Transverse colon (tissue), 4 donors: ENCODE data around the gene CDH13. TPM values are rescaled to one million over a fixed set of nuclear protein-coding genes. Genes with fewer than 3 reads are reported as not detected.

Source experiments
- DNase-seq: peaks from one replicate; pipeline ENCODE4 v3.0.0-alpha.2; 2019
- H3K27ac ChIP-seq, 4 donors: fragments of 200-600 bp; sonication (generic); 2 replicates each; pipeline ENCODE4 v1.5.1; 2016 to 2018; ENCODE audit warnings: inconsistent platforms in 4 of 4
- H3K27me3 ChIP-seq: fragments of 200-600 bp; sonication (generic); 2 replicates; pipeline ENCODE4 v1.5.1; 2017; ENCODE audit warnings: inconsistent platforms
- H3K36me3 ChIP-seq, 4 donors: fragments of 200-600 bp; sonication (generic); 2 replicates each; pipeline ENCODE4 v1.5.1; 2017 to 2019; ENCODE audit warnings: inconsistent platforms in 4 of 4
- H3K4me1 ChIP-seq, 4 donors: fragments of 200-600 bp; sonication (generic); 2 replicates each; pipeline ENCODE4 v1.5.1; 2017 to 2020; ENCODE audit warnings: inconsistent platforms in 4 of 4
- H3K4me3 ChIP-seq, 4 donors: fragments of 200-600 bp; sonication (generic); 1 replicate in 1 of 4; 2 replicates in 3 of 4; pipeline versions ENCODE4 v1.5.1 to v1.6.1; 2017 to 2019; ENCODE audit warnings: inconsistent platforms in 4 of 4
- H3K9me3 ChIP-seq, 2 donors: fragments of 200-600 bp; sonication (generic); 2 replicates each; pipeline ENCODE4 v1.5.1; 2017 to 2019; ENCODE audit warnings: inconsistent platforms in 2 of 2
- CTCF ChIP-seq, 5 experiments: fragments of 200-600 bp in 3 of 5; fragments of 450-650 bp in 2 of 5; sonication (generic) in 3 of 5; IDR thresholded peaks; 1 replicate in 2 of 5; 2 replicates in 3 of 5; pipeline ENCODE4 v1.5.1; 2016 to 2017; ENCODE audit warnings: antibody characterized with exemption in 5 of 5, inconsistent platforms in 3 of 5, mild to moderate bottlenecking in 2 of 5, moderate library complexity in 1 of 5
- EP300 ChIP-seq: sonication (generic); formaldehyde crosslinking; IDR thresholded peaks from one replicate; pipeline ENCODE4 v1.6.1; 2017; ENCODE audit warnings: antibody characterized with exemption, low read depth
- POLR2A ChIP-seq: fragments of 450-650 bp; IDR thresholded peaks from one replicate; pipeline ENCODE4 v1.6.1; 2016; ENCODE audit warnings: antibody characterized with exemption, mild to moderate bottlenecking, moderate library complexity
- POLR2AphosphoS5 ChIP-seq, 3 donors: sonication (generic); formaldehyde crosslinking; IDR thresholded peaks; one replicate each; pipeline ENCODE4 v1.6.1; 2016; ENCODE audit warnings: antibody characterized with exemption in 3 of 3
- WGBS, 2 donors: methylation state at CpG; one replicate each; pipeline ENCODE4 v1.1.5; 2018; ENCODE audit warnings: low coverage in 1 of 2; 5-methylcytosine and 5-hydroxymethylcytosine counted together
- in situ Hi-C, 4 donors: fragments of 200-750 bp; cut with MboI; loops; one replicate each; pipeline versions ENCODE4 v1.15.0 to v1.15.1; 2017; ENCODE audit warnings: low sequenced_read_pairs in 3 of 4, low pct_ligation_motif_present in 1 of 4, low pct_unique_long_range_greater_than_20kb in 1 of 4
- intact Hi-C: fragments of 100-400 bp; cut with DNase I; formaldehyde crosslinking; loops from one replicate; pipeline ENCODE4 v1.15.1; 2023; ENCODE audit warnings: low total_unique reads
- total RNA-seq, 4 donors: library from RNA; depleted of rRNA; stranded (reverse); fragments of >200 nt; gene quantifications; one replicate each; pipeline ENCODE4 v1.1.0, GENCODE V29; 2016

Gene CDH13
- total RNA-seq, 4 donors from 2014 or later: 3.8 to 28.1 (median 5.8) TPM

GRCh38 chr16:83285921-83286320, 659.2 kb downstream of the CDH13 start:
- TF ChIP-seq POLR2AphosphoS5 (IDR thresholded peaks at IDR 0.05) (no peak), CTCF (IDR thresholded peaks at IDR 0.05) (no peak), EP300 (no peak), POLR2A (no peak)
- intact Hi-C loops: no loop called here
- Histone ChIP-seq H3K4me3 (no peak overlapping the region), H3K27me3 (no peaks in the 10 kb centered on the region), H3K27ac (no peak overlapping the region), H3K36me3 (no peaks in the 10 kb centered on the region), H3K4me1 (no peaks in the 10 kb centered on the region), H3K9me3 (no peaks in the 10 kb centered on the region)
- 74% methylated on average over 6 of the region's 6 CpGs; no CpG with 5 or more reads in 1 of the 2 donors for WGBS, 2 donors
- no peak for DNase-seq
- in situ Hi-C loops: no loop called here

- Histone ChIP-seq H3K9me3 (no peaks in the 10 kb centered on the region), H3K36me3 (no peaks in the 10 kb centered on the region), H3K27ac (no peak overlapping the region), H3K4me1 (no peaks in the 10 kb centered on the region), H3K27me3 (no peaks in the 10 kb centered on the region), H3K4me3 (no peak overlapping the region)
- WGBS, 2 donors: 46 to 51% methylated on average over 2 of the region's 2 CpGs
- DNase-seq: no peak
- in situ Hi-C loops: no loop called here
- TF ChIP-seq POLR2A: no peak
- intact Hi-C loops: no loop called here
Observed at GRCh38 chr16:83296505-83296904, 669.7 kb downstream of the CDH13 start.

- no peak for DNase-seq
- intact Hi-C loops: loop anchor here (2.0 kb wide), 1 partner anchor 18 kb away; no protein-coding TSS in a partner anchor
- H3K4me3 ChIP-seq: no peak overlapping the region
- H3K4me1 ChIP-seq: no peaks in the 10 kb centered on the region
- no peaks in the 10 kb centered on the region for H3K9me3 ChIP-seq
- no peaks in the 10 kb centered on the region for H3K36me3 ChIP-seq
- no peaks in the 10 kb centered on the region for H3K27me3 ChIP-seq
- no peak overlapping the region for H3K27ac ChIP-seq
- TF ChIP-seq POLR2AphosphoS5 (IDR thresholded peaks at IDR 0.05) (no peak), EP300 (no peak)
- in situ Hi-C loops: no loop called here
Observed at GRCh38 chr16:83298541-83298940, 671.8 kb downstream of the CDH13 start.

- Histone ChIP-seq H3K4me3 (no peak overlapping the region), H3K27me3 (no peaks in the 10 kb centered on the region), H3K27ac (no peak overlapping the region), H3K36me3 (no peaks in the 10 kb centered on the region), H3K4me1 (no peaks in the 10 kb centered on the region), H3K9me3 (no peaks in the 10 kb centered on the region)
- TF ChIP-seq POLR2AphosphoS5 (IDR thresholded peaks at IDR 0.05): no peak
- TF ChIP-seq EP300: no peak
- TF ChIP-seq CTCF (IDR thresholded peaks at IDR 0.05): no peak
- TF ChIP-seq POLR2A: no peak
- 26% methylated on average over 3 of the region's 3 CpGs for WGBS, 2 donors
- intact Hi-C loops: no loop called here
- no peak for DNase-seq
- in situ Hi-C loops: loop anchor here in 1 of 4 donors (25.0 kb wide), 1 partner anchor 88 kb away; no protein-coding TSS in a partner anchor
Observed at GRCh38 chr16:83300326-83300725, 673.6 kb downstream of the CDH13 start.

- Histone ChIP-seq H3K4me3 (no peak overlapping the region), H3K27me3 (no peaks in the 10 kb centered on the region), H3K4me1 (no peaks in the 10 kb centered on the region), H3K36me3 (no peaks in the 10 kb centered on the region), H3K27ac (no peak overlapping the region), H3K9me3 (no peaks in the 10 kb centered on the region)
- in situ Hi-C loops: loop anchor here in 1 of 4 donors (25.0 kb wide), 1 partner anchor 90 kb away; no protein-coding TSS in a partner anchor
- TF ChIP-seq CTCF (IDR thresholded peaks at IDR 0.05) (no peak), POLR2AphosphoS5 (IDR thresholded peaks at IDR 0.05) (no peak), POLR2A (no peak), EP300 (no peak)
- 37 to 53% methylated on average over 4 of the region's 4 CpGs for WGBS, 2 donors
- DNase-seq: no peak
- intact Hi-C loops: no loop called here
Observed at GRCh38 chr16:83301971-83302370, 675.2 kb downstream of the CDH13 start.
